Mucosa of rectum (tissue), 2 donors: Measurements from ENCODE around the gene P2RX7.
"Not testable (repeated sequence)": the region's sequence is repeated elsewhere in the genome, so short reads cannot be mapped to it uniquely, and the experiment has no call there.

ENCODE experiments used
- H3K27ac ChIP-seq, 2 donors: one replicate each; pipeline ENCODE4 v1.7.0; 2013; ENCODE audit warnings: inconsistent platforms in 2 of 2, low read depth in 2 of 2, low read length in 2 of 2
- H3K27me3 ChIP-seq, 2 donors: one replicate each; pipeline ENCODE4 v1.7.0; 2013; ENCODE audit warnings: low read length in 2 of 2; ENCODE audit not compliant: control insufficient read depth in 2 of 2, insufficient read depth in 2 of 2
- H3K36me3 ChIP-seq, 2 donors: one replicate each; pipeline ENCODE4 v1.7.0; 2013; ENCODE audit warnings: low read length in 2 of 2; ENCODE audit not compliant: control insufficient read depth in 2 of 2, insufficient read depth in 2 of 2
- H3K4me1 ChIP-seq, 2 donors: one replicate each; pipeline ENCODE4 v1.7.0; 2013; ENCODE audit warnings: low read length in 2 of 2, mild to moderate bottlenecking in 1 of 2; ENCODE audit not compliant: control insufficient read depth in 2 of 2, insufficient read depth in 2 of 2
- H3K4me3 ChIP-seq, 2 donors: one replicate each; pipeline ENCODE4 v1.7.0; 2013; ENCODE audit warnings: low read length in 2 of 2
- H3K9ac ChIP-seq, 2 donors: one replicate each; pipeline ENCODE4 v1.7.0; 2013; ENCODE audit warnings: low read length in 2 of 2, low read depth in 1 of 2, mild to moderate bottlenecking in 1 of 2
- H3K9me3 ChIP-seq, 2 donors: one replicate each; pipeline ENCODE4 v1.7.0; 2013; ENCODE audit warnings: low read length in 2 of 2; ENCODE audit not compliant: control insufficient read depth in 2 of 2
- donor health status: healthy.
- donor health status: Normal muscosa, but diverticular disease.

Gene P2RX7

DNA sequence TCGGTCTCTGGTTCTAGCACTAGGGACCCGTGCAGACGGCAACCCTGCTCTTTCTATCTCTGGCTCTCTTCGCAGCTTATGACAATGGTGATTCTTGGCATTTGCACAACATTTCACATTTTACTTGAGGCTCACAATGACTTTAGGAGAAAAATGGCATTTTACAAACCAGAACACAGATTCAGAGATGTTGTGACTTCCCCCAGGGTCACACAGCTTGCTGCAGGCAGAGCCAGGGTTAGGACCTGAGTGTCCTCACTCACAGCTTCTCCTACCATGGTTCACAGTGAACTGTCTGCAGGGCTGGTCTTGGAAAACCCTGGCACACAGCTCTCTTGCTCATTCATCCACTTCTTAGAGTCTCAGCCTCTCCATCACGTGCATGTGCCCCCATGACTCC lies 23.7 kb downstream of the P2RX7 start:
- no peaks in the 10 kb centered on the region for H3K27me3 ChIP-seq
- no peaks in the 10 kb centered on the region for H3K4me1 ChIP-seq
- peaks cover 0 to 4% of the 10 kb centered on the region in 2 donors for H3K36me3 ChIP-seq
- H3K9ac ChIP-seq: no peak overlapping the region
- peaks cover 0 to 2% of the 10 kb centered on the region in 2 donors for H3K9me3 ChIP-seq
- H3K4me3 ChIP-seq: no peak overlapping the region
- no peak overlapping the region for H3K27ac ChIP-seq

DNA sequence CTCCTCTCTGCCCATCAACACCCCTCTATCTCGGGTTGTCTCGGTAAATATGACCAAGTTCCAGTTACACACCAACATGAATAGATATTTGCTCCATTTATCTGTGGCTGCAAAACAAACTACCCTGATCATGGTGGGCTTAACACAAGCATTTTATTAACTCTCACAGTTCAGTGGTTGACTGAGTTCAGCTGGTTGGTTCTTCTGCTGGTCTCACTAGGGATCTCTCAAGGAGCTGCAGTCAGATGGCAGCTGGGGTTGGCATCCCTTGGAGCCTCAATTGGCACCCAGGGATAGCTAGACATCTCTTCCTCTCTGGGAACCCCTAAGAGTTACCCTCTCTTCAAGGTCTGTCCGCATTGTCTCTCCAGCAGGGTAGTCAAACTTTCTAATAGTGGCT lies 25.4 kb downstream of the P2RX7 start:
- H3K27ac ChIP-seq: no peak overlapping the region
- no peak overlapping the region for H3K4me3 ChIP-seq

DNA sequence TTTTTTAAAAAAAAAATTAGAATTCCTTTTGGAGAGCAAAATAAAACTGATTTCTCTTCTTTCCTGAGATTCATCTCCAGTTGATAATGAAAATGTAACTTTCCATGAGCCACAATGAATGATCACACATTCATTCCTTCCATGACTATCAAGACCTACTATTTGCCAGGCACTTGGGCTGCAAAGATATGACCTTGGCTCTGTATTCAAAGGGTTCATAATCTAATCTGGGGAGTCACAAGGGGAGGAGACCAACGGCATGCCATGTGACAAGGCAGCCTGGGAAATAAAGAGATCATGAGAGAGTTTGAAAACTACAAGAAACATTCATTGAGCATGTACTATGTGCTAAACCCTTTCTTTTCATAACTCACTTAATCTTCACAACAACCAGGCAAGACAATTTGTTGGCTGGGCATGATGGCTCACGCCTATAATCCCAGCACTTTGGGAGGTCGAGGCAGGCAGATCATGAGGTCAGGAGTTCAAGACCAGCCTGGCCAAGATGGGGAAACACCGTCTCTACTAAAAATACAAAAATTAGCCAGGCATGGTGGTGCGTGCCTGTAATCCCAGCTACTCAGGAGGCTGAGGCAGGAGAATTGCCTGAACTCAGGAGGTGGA lies 26.2 kb downstream of the P2RX7 start:
- not testable (repeated sequence) for H3K27ac ChIP-seq, H3K9ac ChIP-seq, H3K36me3 ChIP-seq, H3K4me3 ChIP-seq, H3K9me3 ChIP-seq, H3K27me3 ChIP-seq, H3K4me1 ChIP-seq

More for the DNA sequence above, 25.4 kb downstream of the P2RX7 start:
- Histone ChIP-seq H3K9ac (no peak overlapping the region), H3K4me1 (no peaks in the 10 kb centered on the region), H3K9me3 (peaks cover 0 to 2% of the 10 kb centered on the region in 2 donors), H3K27me3 (no peaks in the 10 kb centered on the region), H3K36me3 (peaks cover 0 to 4% of the 10 kb centered on the region in 2 donors)

DNA sequence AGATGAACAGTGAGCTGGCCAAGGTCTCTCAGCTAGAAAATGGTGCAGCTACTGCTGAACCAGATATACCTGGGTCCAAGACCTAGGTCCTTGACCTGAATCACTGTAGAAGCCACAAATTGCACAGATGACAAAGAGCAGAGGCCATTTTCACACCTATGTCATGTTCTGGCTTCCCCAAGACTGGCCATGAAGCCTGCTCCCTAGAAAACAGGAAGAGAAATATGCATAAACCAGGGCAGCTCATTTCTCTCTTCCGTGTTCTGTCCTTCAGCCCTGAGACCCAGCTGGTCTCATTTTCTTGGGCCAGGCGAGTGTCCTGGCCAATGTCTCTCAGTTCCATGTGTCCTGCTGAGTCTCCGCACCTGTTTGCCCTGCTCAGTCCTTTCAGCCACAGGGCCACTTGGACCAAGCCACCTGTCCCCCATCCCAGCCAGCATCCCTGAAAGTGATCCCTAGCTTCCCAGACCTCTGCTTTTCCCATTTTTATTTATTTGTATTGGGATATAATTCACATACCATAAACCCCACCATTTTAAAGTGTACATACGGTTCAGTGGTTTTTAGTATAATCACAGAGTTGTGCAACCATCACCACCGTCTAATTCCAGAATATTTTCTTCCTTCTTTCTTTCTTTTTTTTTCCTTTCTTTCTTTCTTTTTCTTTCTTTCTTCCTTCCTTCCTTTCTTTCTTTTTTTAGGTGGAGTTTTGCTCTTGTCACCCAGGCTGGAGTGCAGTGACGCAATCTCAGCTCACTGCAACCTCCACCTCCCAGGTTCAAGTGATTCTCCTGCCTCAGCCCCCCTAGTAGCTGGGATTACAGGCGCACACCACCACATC lies 27.0 kb downstream of the P2RX7 start:
- Histone ChIP-seq H3K9me3 (peaks cover 0 to 2% of the 10 kb centered on the region in 2 donors), H3K4me3 (no peak overlapping the region), H3K9ac (no peak overlapping the region), H3K27me3 (peaks cover 0 to 4% of the 10 kb centered on the region in 2 donors), H3K27ac (no peak overlapping the region), H3K36me3 (peaks cover 0 to 4% of the 10 kb centered on the region in 2 donors), H3K4me1 (no peaks in the 10 kb centered on the region)

DNA sequence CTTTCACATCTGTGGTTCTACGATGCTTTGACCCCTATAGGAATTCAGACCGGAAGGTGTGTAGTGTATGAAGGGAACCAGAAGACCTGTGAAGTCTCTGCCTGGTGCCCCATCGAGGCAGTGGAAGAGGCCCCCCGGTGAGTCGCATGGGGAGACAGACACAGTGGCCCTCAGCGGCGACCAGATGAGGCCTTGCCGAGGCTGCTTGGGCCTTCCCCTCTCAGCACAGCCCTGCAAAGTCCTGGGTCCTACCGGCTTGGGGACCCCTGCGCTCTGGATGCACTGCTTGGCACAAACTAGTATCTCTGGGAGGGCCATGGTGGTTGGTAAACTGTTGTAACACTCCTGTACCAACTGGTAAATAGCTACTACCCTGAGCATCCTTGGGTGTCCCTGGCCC lies 29.7 kb downstream of the P2RX7 start:
- Histone ChIP-seq H3K36me3 (peaks cover 0 to 8% of the 10 kb centered on the region in 2 donors), H3K4me1 (no peaks in the 10 kb centered on the region), H3K4me3 (no peak overlapping the region), H3K27ac (no peak overlapping the region), H3K9ac (no peak overlapping the region), H3K27me3 (peaks cover 0 to 4% of the 10 kb centered on the region in 2 donors), H3K9me3 (peaks cover 0 to 2% of the 10 kb centered on the region in 2 donors)

DNA sequence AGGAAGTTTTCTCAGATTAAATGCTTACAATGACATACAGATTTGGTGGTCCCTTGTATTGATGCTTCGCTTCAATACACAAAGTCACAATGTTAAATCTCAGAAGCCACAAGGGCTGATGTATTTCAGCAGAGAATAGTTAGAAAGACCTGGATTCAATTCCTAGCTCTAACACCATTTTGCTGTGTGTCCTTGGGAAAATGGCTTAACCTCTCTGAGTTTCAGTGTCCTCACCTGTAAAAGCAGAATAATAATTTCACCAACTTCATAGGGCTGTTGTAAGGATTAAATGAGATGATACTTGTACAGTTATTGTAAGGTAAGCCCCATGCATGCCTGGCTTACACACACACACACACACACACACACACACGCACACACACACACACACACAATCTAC lies 30.3 kb downstream of the P2RX7 start:
- peaks cover 0 to 2% of the 10 kb centered on the region in 2 donors for H3K9me3 ChIP-seq
- H3K4me3 ChIP-seq: no peak overlapping the region
- H3K27ac ChIP-seq: no peak overlapping the region
- peaks cover 0 to 4% of the 10 kb centered on the region in 2 donors for H3K27me3 ChIP-seq
- H3K9ac ChIP-seq: no peak overlapping the region
- peaks cover 0 to 8% of the 10 kb centered on the region in 2 donors for H3K36me3 ChIP-seq
- H3K4me1 ChIP-seq: no peaks in the 10 kb centered on the region

DNA sequence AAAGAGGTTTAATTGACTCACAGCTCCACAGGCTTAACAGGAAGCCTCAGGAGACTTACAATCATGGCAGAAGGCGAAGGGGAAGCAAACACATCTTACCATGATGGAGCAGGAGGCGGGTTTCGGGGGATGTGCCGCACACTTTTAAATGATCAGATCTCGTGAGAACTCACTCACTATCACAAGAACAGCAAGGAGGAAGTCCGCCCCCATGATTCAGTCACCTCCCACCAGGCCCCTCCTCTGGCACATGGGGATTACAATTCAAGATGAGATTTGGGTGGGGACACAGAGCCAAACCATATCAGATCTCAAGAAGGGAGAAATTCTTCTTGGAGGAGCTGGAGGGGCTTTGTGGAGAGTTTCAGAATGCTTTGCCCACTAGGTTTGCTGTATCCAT lies 32.2 kb downstream of the P2RX7 start:
- H3K9ac ChIP-seq, H3K9me3 ChIP-seq, H3K36me3 ChIP-seq, H3K4me1 ChIP-seq, H3K27me3 ChIP-seq, H3K4me3 ChIP-seq, H3K27ac ChIP-seq: not testable (repeated sequence)

DNA sequence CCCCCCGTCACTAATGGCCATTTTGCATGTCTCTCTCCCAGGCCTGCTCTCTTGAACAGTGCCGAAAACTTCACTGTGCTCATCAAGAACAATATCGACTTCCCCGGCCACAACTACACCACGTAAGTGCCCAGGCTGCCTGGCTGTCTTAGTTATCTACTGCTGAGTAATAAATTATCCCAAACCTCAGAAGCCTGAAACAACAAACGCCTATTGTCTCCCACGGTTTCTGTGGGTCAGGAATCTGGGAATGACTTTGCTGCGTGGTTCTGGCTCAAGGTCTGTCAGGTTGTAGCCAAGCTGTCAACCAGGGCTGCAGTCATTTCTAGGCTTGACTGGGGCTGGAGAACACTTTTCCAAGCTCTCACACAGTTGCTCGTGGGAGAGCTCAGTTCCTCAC lies 32.6 kb downstream of the P2RX7 start:
- Histone ChIP-seq H3K4me3 (no peak overlapping the region), H3K36me3 (peaks cover 0 to 8% of the 10 kb centered on the region in 2 donors), H3K27me3 (peaks cover 0 to 4% of the 10 kb centered on the region in 2 donors), H3K4me1 (no peaks in the 10 kb centered on the region), H3K9me3 (no peaks in the 10 kb centered on the region), H3K9ac (no peak overlapping the region), H3K27ac (no peak overlapping the region)

DNA sequence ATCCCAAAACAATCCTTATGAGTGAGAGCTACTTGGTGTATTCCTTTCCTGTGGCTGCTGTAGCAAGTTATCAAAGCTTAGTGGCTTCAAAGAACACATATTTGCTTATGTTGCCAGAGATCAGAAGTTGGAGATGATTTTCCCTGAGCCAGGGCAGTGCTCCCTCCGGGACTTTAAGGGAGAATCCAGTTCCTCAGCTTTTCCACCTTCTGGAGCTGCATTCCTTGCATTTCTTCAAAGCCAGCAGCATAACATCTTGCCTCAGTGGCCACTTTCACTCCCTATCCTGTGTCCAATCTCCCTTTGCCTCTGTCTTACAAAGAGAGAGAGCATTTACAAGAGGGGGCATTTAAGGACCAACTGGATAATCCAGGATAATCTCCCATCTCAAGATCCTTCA lies 33.7 kb downstream of the P2RX7 start:
- H3K9ac ChIP-seq: no peak overlapping the region
- no peaks in the 10 kb centered on the region for H3K4me1 ChIP-seq
- H3K9me3 ChIP-seq: no peaks in the 10 kb centered on the region
- peaks cover 0 to 5% of the 10 kb centered on the region in 2 donors for H3K36me3 ChIP-seq
- no peak overlapping the region for H3K4me3 ChIP-seq
- H3K27ac ChIP-seq: no peak overlapping the region
- H3K27me3 ChIP-seq: peaks cover 0 to 4% of the 10 kb centered on the region in 2 donors

DNA sequence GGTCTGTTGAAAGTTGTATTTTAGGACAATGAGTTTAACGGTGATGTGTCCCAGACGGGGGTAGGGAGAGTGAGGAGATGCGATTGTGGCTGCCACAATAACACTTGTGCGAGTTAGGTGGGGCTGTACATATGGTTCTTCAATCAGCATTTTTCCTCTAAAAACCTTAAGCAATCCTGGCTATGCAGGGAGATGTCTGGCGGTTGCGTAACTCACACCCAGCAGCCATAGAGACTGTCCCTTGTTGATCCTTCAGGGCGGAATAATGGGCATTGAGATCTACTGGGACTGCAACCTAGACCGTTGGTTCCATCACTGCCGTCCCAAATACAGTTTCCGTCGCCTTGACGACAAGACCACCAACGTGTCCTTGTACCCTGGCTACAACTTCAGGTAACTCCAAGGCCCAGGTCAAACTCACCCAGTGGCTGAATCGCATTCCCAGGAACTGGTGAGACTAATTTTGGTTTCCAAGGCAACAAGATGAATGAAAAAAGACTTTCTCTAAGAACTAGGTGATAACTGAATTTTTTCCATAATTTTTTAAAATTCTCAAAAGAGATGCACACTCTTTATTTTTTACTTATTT lies 34.6 kb downstream of the P2RX7 start:
- H3K27ac ChIP-seq: no peak overlapping the region
- no peak overlapping the region for H3K4me3 ChIP-seq
- H3K4me1 ChIP-seq: no peaks in the 10 kb centered on the region
- peaks cover 0 to 4% of the 10 kb centered on the region in 2 donors for H3K27me3 ChIP-seq
- no peak overlapping the region for H3K9ac ChIP-seq
- H3K36me3 ChIP-seq: peaks cover 0 to 5% of the 10 kb centered on the region in 2 donors
- no peaks in the 10 kb centered on the region for H3K9me3 ChIP-seq
